CD4-positive, CD25-positive, alpha-beta regulatory T cell (primary cell): ENCODE measurements around the gene FRMD1. TPM values are rescaled to one million over a fixed set of nuclear protein-coding genes. Genes with fewer than 3 reads are reported as not detected.

Experiments
- ATAC-seq, 2 donors: fragments of 150-1000 bp; cut with Tn5 transposase; one replicate each; pipeline ENCODE4 v1.10.0; 2021; ENCODE audit warnings: low read depth in 2 of 2, moderate number of reproducible peaks in 2 of 2, moderate library complexity in 1 of 2
- DNase-seq, 3 donors: peaks; one replicate each; pipeline versions ENCODE4 v3.0.0 to v3.0.0-alpha.2; 2012 to 2022; ENCODE audit warnings: mixed read lengths in 1 of 3
- H3K27ac ChIP-seq: one replicate; pipeline ENCODE4 v1.7.0; 2013; ENCODE audit warnings: mild to moderate bottlenecking, low read length; ENCODE audit not compliant: insufficient read depth, poor library complexity, severe bottlenecking
- H3K27me3 ChIP-seq: one replicate; pipeline ENCODE4 v1.7.0; 2013; ENCODE audit warnings: low read length; ENCODE audit not compliant: control insufficient read depth, insufficient read depth
- H3K36me3 ChIP-seq: one replicate; pipeline ENCODE4 v1.7.0; 2013; ENCODE audit warnings: mild to moderate bottlenecking, low read length, moderate library complexity; ENCODE audit not compliant: control insufficient read depth, insufficient read depth
- H3K4me1 ChIP-seq: 2 replicates; pipeline ENCODE4 v1.7.0; 2013; ENCODE audit warnings: mild to moderate bottlenecking, low read length; ENCODE audit not compliant: insufficient read depth, control insufficient read depth, poor library complexity, severe bottlenecking
- H3K4me3 ChIP-seq: one replicate; pipeline ENCODE4 v1.7.0; 2013; ENCODE audit warnings: low read depth, mild to moderate bottlenecking, low read length, moderate library complexity
- H3K9me3 ChIP-seq, 2 experiments: 1 replicate in 1 of 2; 2 replicates in 1 of 2; pipeline ENCODE4 v1.7.0; 2013; ENCODE audit warnings: low read length in 2 of 2, mild to moderate bottlenecking in 1 of 2, moderate library complexity in 1 of 2; ENCODE audit not compliant: control insufficient read depth in 2 of 2
- H3K27ac Mint-ChIP-seq, 3 donors: one replicate each; pipeline ENCODE4 v1.8.0; 2020 to 2022; ENCODE audit warnings: mild to moderate bottlenecking in 3 of 3, mixed read lengths in 3 of 3, moderate library complexity in 2 of 3
- H3K27me3 Mint-ChIP-seq: one replicate; pipeline ENCODE4 v1.8.0; 2022; ENCODE audit warnings: mild to moderate bottlenecking, mixed read lengths
- H3K36me3 Mint-ChIP-seq: one replicate; pipeline ENCODE4 v1.8.0; 2020; ENCODE audit warnings: mixed read lengths
- H3K4me1 Mint-ChIP-seq, 4 donors: one replicate each; pipeline ENCODE4 v1.8.0; 2020 to 2022; ENCODE audit warnings: mixed read lengths in 4 of 4, mild to moderate bottlenecking in 1 of 4
- H3K4me3 Mint-ChIP-seq, 4 donors: one replicate each; pipeline ENCODE4 v1.8.0; 2020 to 2022; ENCODE audit warnings: mild to moderate bottlenecking in 4 of 4, mixed read lengths in 4 of 4, moderate library complexity in 3 of 4
- H3K9me3 Mint-ChIP-seq, 7 donors: one replicate each; pipeline ENCODE4 v1.8.0; 2020 to 2022; ENCODE audit warnings: mixed read lengths in 7 of 7, mild to moderate bottlenecking in 3 of 7, moderate library complexity in 2 of 7
- polyA plus RNA-seq, 4 donors: library from polyadenylated mRNA; unstranded; fragments of 300-500 nt; fragmentation: Illumina TruSeq; gene quantifications; one replicate each; pipeline ENCODE4 v1.2.3, GENCODE V29; 2021
- total RNA-seq: library from RNA; stranded (reverse); gene quantifications from one replicate; pipeline ENCODE4 v1.2.3, GENCODE V29; 2022

FRMD1 gene
- total and polyA plus RNA-seq, 5 donors from 2014 or later, result not detected

DNA sequence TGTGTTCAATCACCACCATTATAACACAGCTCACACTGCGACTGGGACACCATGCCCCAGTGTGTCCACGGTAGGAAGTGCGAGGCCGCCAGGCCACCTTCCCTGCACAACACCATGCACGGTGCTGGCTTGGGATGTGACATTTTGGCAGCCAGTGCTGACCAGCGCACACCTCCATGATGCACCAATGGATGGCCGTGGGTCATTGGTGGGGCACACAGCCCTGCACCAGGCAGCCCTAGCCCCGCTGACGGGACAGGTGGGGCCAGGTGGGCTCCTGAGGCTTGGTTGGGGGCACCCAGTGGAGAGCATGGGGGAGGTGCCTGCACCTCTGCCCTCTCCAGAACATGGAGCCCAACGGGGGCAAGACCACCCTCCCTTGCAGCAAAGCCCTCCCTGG, 18.2 kb upstream of the FRMD1 start:
- no peaks in the 10 kb centered on the region for H3K4me1 ChIP-seq
- no peaks in the 10 kb centered on the region for H3K9me3 ChIP-seq
- H3K9me3 Mint-ChIP-seq, result peaks cover 0 to 3% (median 0%) of the 10 kb centered on the region in 7 donors
- no peak overlapping the region for H3K27ac ChIP-seq
- no peaks in the 10 kb centered on the region for H3K27me3 ChIP-seq
- no peak overlapping the region for H3K27ac Mint-ChIP-seq
- H3K36me3 ChIP-seq, result no peaks in the 10 kb centered on the region
- no peak overlapping the region for H3K4me3 Mint-ChIP-seq
- no peaks in the 10 kb centered on the region for H3K4me1 Mint-ChIP-seq
- no peak overlapping the region for H3K4me3 ChIP-seq
- peaks cover 6% of the 10 kb centered on the region for H3K27me3 Mint-ChIP-seq
- H3K36me3 Mint-ChIP-seq, result no peaks in the 10 kb centered on the region
- ATAC-seq (no peak), DNase-seq (no peak)

DNA sequence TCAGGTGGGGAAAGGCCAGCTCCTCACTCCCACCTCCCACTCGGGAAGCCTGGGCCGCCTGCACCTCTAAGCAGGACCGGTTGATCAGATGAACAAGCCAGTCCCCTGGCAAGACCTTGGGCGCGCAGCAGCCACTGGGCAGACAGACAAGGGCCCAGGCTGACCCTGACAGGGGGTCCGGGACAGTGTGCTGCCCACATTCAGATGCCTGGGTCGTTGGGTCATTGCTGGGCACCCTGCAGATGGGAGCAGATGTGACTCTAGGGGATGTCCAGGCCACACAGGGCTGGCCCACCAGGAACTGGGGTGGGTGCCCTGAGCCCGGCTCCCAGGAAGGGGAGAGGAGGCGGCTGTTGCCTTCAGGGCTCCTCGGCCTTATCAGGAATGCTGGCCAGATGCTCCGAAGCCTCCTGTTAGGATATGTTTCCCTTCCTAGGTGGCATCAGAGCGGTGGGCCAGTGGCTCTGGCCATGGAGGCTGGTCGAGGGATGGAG, 17.3 kb upstream of the FRMD1 start:
- no peaks in the 10 kb centered on the region for H3K4me1 ChIP-seq
- no peaks in the 10 kb centered on the region for H3K36me3 ChIP-seq
- Mint-ChIP-seq H3K4me3 (no peak overlapping the region), H3K4me1 (no peaks in the 10 kb centered on the region), H3K27ac (no peak overlapping the region), H3K36me3 (no peaks in the 10 kb centered on the region), H3K9me3 (peaks cover 0 to 2% (median 0%) of the 10 kb centered on the region in 7 donors), H3K27me3 (no peaks in the 10 kb centered on the region)
- H3K9me3 ChIP-seq, result no peaks in the 10 kb centered on the region
- no peak for ATAC-seq
- no peak for DNase-seq
- no peaks in the 10 kb centered on the region for H3K27me3 ChIP-seq
- no peak overlapping the region for H3K27ac ChIP-seq
- H3K4me3 ChIP-seq, result no peak overlapping the region

DNA sequence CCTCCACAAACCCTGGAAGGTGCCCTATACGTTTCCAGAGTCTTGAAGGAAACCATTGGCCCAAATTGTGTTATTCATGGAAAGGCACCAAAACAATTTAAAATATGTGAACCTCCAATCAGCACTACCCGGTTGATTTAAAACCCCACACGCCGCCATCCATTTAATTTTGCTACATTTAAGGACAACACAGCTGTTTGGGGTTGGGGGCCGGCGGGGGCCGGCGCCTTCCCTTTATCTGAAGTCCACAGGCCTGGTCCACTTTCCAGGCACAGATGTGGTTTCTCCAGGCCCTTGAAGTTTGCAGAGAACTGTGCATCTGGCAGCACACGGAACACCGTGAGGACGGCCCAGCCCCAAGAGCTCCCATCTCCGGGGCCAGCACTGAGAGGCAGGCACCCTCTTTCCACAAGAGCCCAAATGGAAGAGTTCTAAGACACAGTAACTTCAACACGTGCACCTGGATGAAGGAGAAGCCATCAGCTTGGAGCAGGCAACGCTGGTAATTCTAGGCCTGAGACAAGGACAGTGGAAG, 16.8 kb upstream of the FRMD1 start:
- no peaks in the 10 kb centered on the region for H3K4me1 ChIP-seq
- Mint-ChIP-seq H3K27ac (no peak overlapping the region), H3K4me3 (no peak overlapping the region), H3K27me3 (no peaks in the 10 kb centered on the region), H3K4me1 (no peaks in the 10 kb centered on the region), H3K36me3 (no peaks in the 10 kb centered on the region), H3K9me3 (peaks cover 0 to 2% (median 0%) of the 10 kb centered on the region in 7 donors)
- H3K27ac ChIP-seq, result no peak overlapping the region
- H3K4me3 ChIP-seq, result no peak overlapping the region
- no peaks in the 10 kb centered on the region for H3K9me3 ChIP-seq
- H3K36me3 ChIP-seq, result no peaks in the 10 kb centered on the region
- H3K27me3 ChIP-seq, result no peaks in the 10 kb centered on the region
- DNase-seq, result no peak
- no peak for ATAC-seq

DNA sequence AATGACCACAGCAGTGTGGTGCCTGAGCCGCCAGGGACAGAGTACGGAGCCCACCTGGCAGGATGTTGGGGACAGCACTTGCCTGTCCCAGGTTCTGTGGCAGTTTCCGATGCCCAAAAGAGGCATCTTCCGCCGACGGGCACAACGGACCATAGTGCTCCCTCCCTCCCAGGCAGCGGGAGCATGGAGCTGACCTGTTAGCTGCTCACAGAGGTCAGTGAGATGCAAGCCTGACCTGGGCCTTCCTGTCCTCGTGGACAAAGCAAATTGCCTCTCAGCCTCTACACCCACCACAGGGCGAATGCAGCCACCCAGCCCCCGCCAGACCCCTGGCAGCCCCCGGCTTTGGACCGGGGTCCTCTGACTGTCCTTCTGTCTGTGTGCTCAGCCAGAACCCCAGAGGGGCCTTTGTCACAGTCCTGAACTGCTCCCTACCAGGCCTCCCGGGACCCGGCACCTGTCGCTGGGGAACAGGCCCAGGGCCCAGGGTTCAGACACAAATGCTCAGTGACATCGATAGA, 16.2 kb upstream of the FRMD1 start:
- no peak overlapping the region for H3K27ac ChIP-seq
- no peaks in the 10 kb centered on the region for H3K36me3 ChIP-seq
- H3K4me3 ChIP-seq, result no peak overlapping the region
- no peaks in the 10 kb centered on the region for H3K4me1 ChIP-seq
- ATAC-seq (no peak), DNase-seq (no peak)
- Mint-ChIP-seq H3K4me1 (no peaks in the 10 kb centered on the region), H3K27ac (no peak overlapping the region), H3K4me3 (no peak overlapping the region), H3K27me3 (no peaks in the 10 kb centered on the region), H3K36me3 (no peaks in the 10 kb centered on the region), H3K9me3 (peaks cover 0 to 2% (median 0%) of the 10 kb centered on the region in 7 donors)
- H3K9me3 ChIP-seq, result no peaks in the 10 kb centered on the region
- H3K27me3 ChIP-seq, result no peaks in the 10 kb centered on the region

DNA sequence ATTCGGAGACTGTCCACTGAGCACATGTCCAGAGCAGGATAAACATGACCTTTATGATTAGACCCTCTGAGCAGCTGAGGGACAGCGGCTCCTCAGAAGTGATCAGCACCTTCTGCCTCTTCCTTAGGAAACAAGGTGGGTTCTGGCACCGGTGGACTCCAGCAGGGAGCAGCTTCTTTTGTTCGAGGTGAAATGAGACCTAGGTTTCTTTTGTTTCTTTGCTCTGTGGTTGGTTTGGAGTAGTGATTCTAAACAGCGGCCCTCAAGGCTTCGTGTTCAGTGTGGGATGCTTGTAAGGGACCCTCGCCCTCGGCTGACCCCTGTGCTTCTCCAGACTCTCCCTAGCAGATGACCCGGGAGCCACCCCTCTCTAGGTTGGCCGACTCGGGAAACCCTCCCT, 14.6 kb upstream of the FRMD1 start:
- Mint-ChIP-seq H3K36me3 (no peaks in the 10 kb centered on the region), H3K9me3 (peaks cover 0 to 2% (median 0%) of the 10 kb centered on the region in 7 donors), H3K4me3 (no peak overlapping the region), H3K4me1 (no peaks in the 10 kb centered on the region), H3K27me3 (no peaks in the 10 kb centered on the region), H3K27ac (no peak overlapping the region)
- DNase-seq (no peak), ATAC-seq (no peak)
- no peak overlapping the region for H3K4me3 ChIP-seq
- H3K4me1 ChIP-seq, result no peaks in the 10 kb centered on the region
- no peak overlapping the region for H3K27ac ChIP-seq
- H3K27me3 ChIP-seq, result no peaks in the 10 kb centered on the region
- H3K9me3 ChIP-seq, result no peaks in the 10 kb centered on the region
- no peaks in the 10 kb centered on the region for H3K36me3 ChIP-seq

DNA sequence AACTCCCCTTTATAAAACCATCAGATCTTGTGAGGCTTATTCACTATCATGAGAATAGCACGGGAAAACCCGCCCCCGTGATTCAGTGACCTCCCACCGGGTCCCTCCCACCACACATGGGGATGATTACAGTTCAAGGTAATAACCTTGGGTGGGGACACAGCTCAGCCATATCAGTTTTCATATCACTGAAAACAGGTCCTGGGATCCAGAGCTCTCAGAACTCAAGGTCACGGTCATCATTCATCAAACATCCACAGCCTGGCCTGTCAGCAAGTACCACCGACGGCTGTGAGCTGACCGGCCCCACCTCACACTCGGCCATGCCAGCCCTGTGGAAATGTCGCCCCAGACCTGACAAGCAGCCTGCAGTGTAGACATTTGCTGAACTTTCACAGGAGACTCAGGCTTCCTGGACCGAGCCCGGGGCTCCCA, 14.1 kb upstream of the FRMD1 start:
- DNase-seq (no peak), ATAC-seq (no peak)
- H3K36me3 ChIP-seq, result no peaks in the 10 kb centered on the region
- H3K36me3 Mint-ChIP-seq, result no peaks in the 10 kb centered on the region
- no peaks in the 10 kb centered on the region for H3K4me1 ChIP-seq
- peaks cover 0 to 2% (median 0%) of the 10 kb centered on the region in 7 donors for H3K9me3 Mint-ChIP-seq
- no peak overlapping the region for H3K4me3 ChIP-seq
- H3K4me1 Mint-ChIP-seq, result no peaks in the 10 kb centered on the region
- H3K27me3 Mint-ChIP-seq, result no peaks in the 10 kb centered on the region
- H3K4me3 Mint-ChIP-seq, result no peak overlapping the region
- H3K27ac Mint-ChIP-seq, result no peak overlapping the region
- H3K27me3 ChIP-seq, result no peaks in the 10 kb centered on the region
- H3K9me3 ChIP-seq, result no peaks in the 10 kb centered on the region
- no peak overlapping the region for H3K27ac ChIP-seq

DNA sequence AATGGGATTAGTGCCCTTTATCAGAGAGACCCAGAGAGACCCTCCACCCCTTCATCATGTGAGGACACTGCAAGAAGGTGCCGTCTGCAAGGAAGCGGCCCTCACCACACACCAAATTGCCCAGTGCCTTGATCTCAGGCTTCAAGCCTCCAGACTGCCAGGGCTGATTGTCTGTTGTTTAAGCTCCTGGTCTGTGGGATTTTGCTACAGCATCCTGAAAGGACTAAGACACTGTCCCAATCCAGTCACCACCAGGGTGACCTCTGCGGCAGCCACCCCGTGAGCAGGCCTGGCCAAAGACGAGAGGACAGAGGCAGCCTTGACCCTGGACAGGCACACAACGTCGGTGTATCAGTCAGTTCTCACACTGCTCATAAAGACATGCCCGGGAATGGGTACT, 13.5 kb upstream of the FRMD1 start:
- no peak overlapping the region for H3K27ac ChIP-seq
- H3K4me3 ChIP-seq, result no peak overlapping the region
- Mint-ChIP-seq H3K36me3 (no peaks in the 10 kb centered on the region), H3K9me3 (peaks cover 0 to 2% (median 0%) of the 10 kb centered on the region in 7 donors), H3K27me3 (no peaks in the 10 kb centered on the region), H3K4me1 (no peaks in the 10 kb centered on the region), H3K27ac (no peak overlapping the region), H3K4me3 (no peak overlapping the region)
- no peaks in the 10 kb centered on the region for H3K27me3 ChIP-seq
- ATAC-seq (no peak), DNase-seq (no peak)
- no peaks in the 10 kb centered on the region for H3K36me3 ChIP-seq
- no peaks in the 10 kb centered on the region for H3K9me3 ChIP-seq
- no peaks in the 10 kb centered on the region for H3K4me1 ChIP-seq
